Transverse colon (tissue), 4 donors: Measurements from ENCODE around the gene MAX. TPM values are rescaled to one million over a fixed set of nuclear protein-coding genes. Genes with fewer than 3 reads are reported as not detected.

Source experiments
- DNase-seq: peaks from one replicate; pipeline ENCODE4 v3.0.0-alpha.2; 2019
- H3K27ac ChIP-seq, 4 donors: fragments of 200-600 bp; sonication (generic); 2 replicates each; pipeline ENCODE4 v1.5.1; 2016 to 2018; ENCODE audit warnings: inconsistent platforms in 4 of 4
- H3K27me3 ChIP-seq: fragments of 200-600 bp; sonication (generic); 2 replicates; pipeline ENCODE4 v1.5.1; 2017; ENCODE audit warnings: inconsistent platforms
- H3K36me3 ChIP-seq, 4 donors: fragments of 200-600 bp; sonication (generic); 2 replicates each; pipeline ENCODE4 v1.5.1; 2017 to 2019; ENCODE audit warnings: inconsistent platforms in 4 of 4
- H3K4me1 ChIP-seq, 4 donors: fragments of 200-600 bp; sonication (generic); 2 replicates each; pipeline ENCODE4 v1.5.1; 2017 to 2020; ENCODE audit warnings: inconsistent platforms in 4 of 4
- H3K4me3 ChIP-seq, 4 donors: fragments of 200-600 bp; sonication (generic); 1 replicate in 1 of 4; 2 replicates in 3 of 4; pipeline versions ENCODE4 v1.5.1 to v1.6.1; 2017 to 2019; ENCODE audit warnings: inconsistent platforms in 4 of 4
- H3K9me3 ChIP-seq, 2 donors: fragments of 200-600 bp; sonication (generic); 2 replicates each; pipeline ENCODE4 v1.5.1; 2017 to 2019; ENCODE audit warnings: inconsistent platforms in 2 of 2
- CTCF ChIP-seq, 5 experiments: fragments of 200-600 bp in 3 of 5; fragments of 450-650 bp in 2 of 5; sonication (generic) in 3 of 5; IDR thresholded peaks; 1 replicate in 2 of 5; 2 replicates in 3 of 5; pipeline ENCODE4 v1.5.1; 2016 to 2017; ENCODE audit warnings: antibody characterized with exemption in 5 of 5, inconsistent platforms in 3 of 5, mild to moderate bottlenecking in 2 of 5, moderate library complexity in 1 of 5
- EP300 ChIP-seq: sonication (generic); formaldehyde crosslinking; IDR thresholded peaks from one replicate; pipeline ENCODE4 v1.6.1; 2017; ENCODE audit warnings: antibody characterized with exemption, low read depth
- POLR2A ChIP-seq: fragments of 450-650 bp; IDR thresholded peaks from one replicate; pipeline ENCODE4 v1.6.1; 2016; ENCODE audit warnings: antibody characterized with exemption, mild to moderate bottlenecking, moderate library complexity
- POLR2AphosphoS5 ChIP-seq, 3 donors: sonication (generic); formaldehyde crosslinking; IDR thresholded peaks; one replicate each; pipeline ENCODE4 v1.6.1; 2016; ENCODE audit warnings: antibody characterized with exemption in 3 of 3
- WGBS, 2 donors: methylation state at CpG; one replicate each; pipeline ENCODE4 v1.1.5; 2018; ENCODE audit warnings: low coverage in 1 of 2; 5-methylcytosine and 5-hydroxymethylcytosine counted together
- in situ Hi-C, 4 donors: fragments of 200-750 bp; cut with MboI; loops; one replicate each; pipeline versions ENCODE4 v1.15.0 to v1.15.1; 2017; ENCODE audit warnings: low sequenced_read_pairs in 3 of 4, low pct_ligation_motif_present in 1 of 4, low pct_unique_long_range_greater_than_20kb in 1 of 4
- intact Hi-C: fragments of 100-400 bp; cut with DNase I; formaldehyde crosslinking; loops from one replicate; pipeline ENCODE4 v1.15.1; 2023; ENCODE audit warnings: low total_unique reads
- total RNA-seq, 4 donors: library from RNA; depleted of rRNA; stranded (reverse); fragments of >200 nt; gene quantifications; one replicate each; pipeline ENCODE4 v1.1.0, GENCODE V29; 2016

Gene MAX
- total RNA-seq, 4 donors from 2014 or later = 35.8 to 139 (median 87.0) TPM

GRCh38 chr14:65144170-65144569 lies 41.9 kb upstream of the MAX start:
- no peak for TF ChIP-seq POLR2AphosphoS5 (IDR thresholded peaks at IDR 0.05)
- no peak for TF ChIP-seq POLR2A
- TF ChIP-seq EP300 = no peak
- TF ChIP-seq CTCF (IDR thresholded peaks at IDR 0.05) = no peak
- intact Hi-C loops (no loop called here), in situ Hi-C loops (no loop called here)
- no peak for DNase-seq
- Histone ChIP-seq H3K27me3 (peaks cover 11% of the 10 kb centered on the region), H3K36me3 (no peaks in the 10 kb centered on the region), H3K4me1 (no peaks in the 10 kb centered on the region), H3K27ac (no peak overlapping the region), H3K4me3 (no peak overlapping the region), H3K9me3 (no peaks in the 10 kb centered on the region)
- WGBS, 2 donors = 80 to 94% methylated on average over 1 to 8 of the region's 8 CpGs

GRCh38 chr14:65142914-65143625 lies 40.8 kb upstream of the MAX start:
- TF ChIP-seq POLR2A (no peak), EP300 (no peak), POLR2AphosphoS5 (IDR thresholded peaks at IDR 0.05) (no peak), CTCF (IDR thresholded peaks at IDR 0.05) (no peak)
- Histone ChIP-seq H3K36me3 (no peaks in the 10 kb centered on the region), H3K9me3 (no peaks in the 10 kb centered on the region), H3K4me3 (no peak overlapping the region), H3K4me1 (peaks cover 0 to 4% (median 1%) of the 10 kb centered on the region in 4 donors), H3K27ac (no peak overlapping the region), H3K27me3 (peaks cover 11% of the 10 kb centered on the region)
- DNase-seq = no peak
- intact Hi-C loops (no loop called here), in situ Hi-C loops (no loop called here)
- WGBS, 2 donors = 73 to 82% methylated on average over 8 of the region's 8 CpGs

GRCh38 chr14:65142429-65142828 lies 40.1 kb upstream of the MAX start:
- Histone ChIP-seq H3K4me3 (no peak overlapping the region), H3K4me1 (peaks cover 0 to 9% (median 3%) of the 10 kb centered on the region in 4 donors), H3K36me3 (no peaks in the 10 kb centered on the region), H3K27me3 (peaks cover 11% of the 10 kb centered on the region), H3K9me3 (no peaks in the 10 kb centered on the region), H3K27ac (no peak overlapping the region)
- WGBS, 2 donors = 58 to 75% methylated on average over 3 to 4 of the region's 4 CpGs
- no peak for DNase-seq
- intact Hi-C loops = no loop called here
- in situ Hi-C loops = no loop called here
- no peak for TF ChIP-seq POLR2AphosphoS5 (IDR thresholded peaks at IDR 0.05)
- TF ChIP-seq EP300 = no peak
- TF ChIP-seq CTCF (IDR thresholded peaks at IDR 0.05) = no peak
- TF ChIP-seq POLR2A = no peak

GRCh38 chr14:65141523-65141922 lies 39.2 kb upstream of the MAX start:
- Histone ChIP-seq H3K27ac (no peak overlapping the region), H3K27me3 (peaks cover 11% of the 10 kb centered on the region), H3K36me3 (no peaks in the 10 kb centered on the region), H3K9me3 (no peaks in the 10 kb centered on the region), H3K4me3 (no peak overlapping the region), H3K4me1 (peaks cover 0 to 10% (median 3%) of the 10 kb centered on the region in 4 donors)
- DNase-seq = no peak
- 60 to 90% methylated on average over 1 to 5 of the region's 5 CpGs for WGBS, 2 donors
- intact Hi-C loops (no loop called here), in situ Hi-C loops (no loop called here)
- TF ChIP-seq POLR2A (no peak), POLR2AphosphoS5 (IDR thresholded peaks at IDR 0.05) (no peak), CTCF (IDR thresholded peaks at IDR 0.05) (no peak), EP300 (no peak)
